MV-4-11 (cell line): Measurements from ENCODE around the gene C1QTNF9B.

Source experiments
- DNase-seq: peaks from one replicate; lab custom pipeline; 2025; lab: John Stamatoyannopoulos, UW

Gene C1QTNF9B

DNA sequence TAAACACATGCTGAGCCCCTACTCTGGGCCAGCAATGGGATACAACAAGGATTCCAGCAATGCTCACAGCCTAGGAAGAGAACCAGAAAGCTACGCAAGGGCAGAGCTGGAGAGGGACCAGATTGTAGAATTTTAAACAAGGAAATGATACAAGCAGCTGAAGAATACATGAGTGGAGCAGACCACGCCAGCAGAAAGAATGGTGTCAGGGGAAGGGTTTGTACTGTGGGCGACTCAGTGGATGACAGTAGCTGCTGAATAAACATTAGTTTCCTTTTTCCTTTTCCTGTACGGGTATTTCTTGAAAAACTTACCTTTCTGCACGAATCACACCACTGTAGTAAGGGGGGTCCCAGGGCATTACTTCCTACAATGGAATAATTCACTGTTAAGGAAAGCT, 38.8 kb downstream of the C1QTNF9B start:
- no peak for DNase-seq

DNA sequence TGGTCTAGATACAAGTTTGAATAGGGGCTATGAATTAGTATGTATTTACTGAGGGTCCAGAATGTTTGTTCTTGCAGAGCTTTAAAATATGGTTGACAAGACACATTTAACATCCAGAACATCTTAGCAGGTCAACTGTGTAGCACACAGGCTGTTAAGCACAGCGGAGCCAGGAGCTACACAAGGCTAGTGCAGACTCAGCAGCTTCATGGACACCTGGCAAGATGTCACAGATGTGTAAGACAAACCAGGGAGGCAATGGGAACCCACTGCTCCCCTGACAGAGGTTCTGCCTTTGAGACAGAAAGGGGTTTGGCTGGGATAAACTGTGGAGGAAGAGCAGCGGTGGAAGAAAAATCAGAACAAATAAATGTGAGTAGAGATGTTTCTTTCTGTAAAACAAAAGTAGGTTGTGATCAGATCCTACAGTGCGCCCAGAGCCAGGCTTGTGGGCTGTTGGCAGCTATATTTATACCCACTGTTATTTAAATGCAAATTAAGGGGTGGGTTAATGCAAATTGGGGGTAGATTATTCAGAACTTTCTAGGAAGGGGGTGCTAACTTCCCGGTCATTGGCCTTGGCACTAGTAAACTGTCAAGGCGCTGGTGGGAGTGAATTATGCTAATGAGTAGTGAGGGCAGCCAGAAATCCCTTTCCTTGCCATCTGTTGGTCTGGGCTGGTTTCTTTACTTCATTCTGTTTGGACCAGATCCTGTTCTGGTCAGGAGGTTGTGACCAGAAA, 41.1 kb downstream of the C1QTNF9B start:
- no peak for DNase-seq

DNA sequence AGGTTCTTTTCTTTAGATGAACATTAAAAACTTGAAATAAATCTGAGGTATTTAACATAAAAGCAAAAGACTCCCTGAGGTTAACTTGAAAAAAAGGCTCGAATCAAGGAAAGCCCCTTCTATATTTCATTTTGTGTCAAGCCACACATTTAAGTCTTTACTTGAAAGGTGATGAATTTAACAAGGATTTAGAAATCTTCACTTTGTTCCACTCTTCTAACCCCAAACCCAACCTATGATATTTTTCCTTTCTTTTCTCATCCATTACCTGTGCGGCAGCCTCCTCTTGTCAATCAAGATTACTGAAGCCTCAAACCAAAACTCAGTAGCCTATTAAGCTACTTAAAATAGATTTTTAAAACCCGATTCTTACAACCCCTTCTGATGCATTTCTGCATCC, 41.9 kb downstream of the C1QTNF9B start:
- no peak for DNase-seq

DNA sequence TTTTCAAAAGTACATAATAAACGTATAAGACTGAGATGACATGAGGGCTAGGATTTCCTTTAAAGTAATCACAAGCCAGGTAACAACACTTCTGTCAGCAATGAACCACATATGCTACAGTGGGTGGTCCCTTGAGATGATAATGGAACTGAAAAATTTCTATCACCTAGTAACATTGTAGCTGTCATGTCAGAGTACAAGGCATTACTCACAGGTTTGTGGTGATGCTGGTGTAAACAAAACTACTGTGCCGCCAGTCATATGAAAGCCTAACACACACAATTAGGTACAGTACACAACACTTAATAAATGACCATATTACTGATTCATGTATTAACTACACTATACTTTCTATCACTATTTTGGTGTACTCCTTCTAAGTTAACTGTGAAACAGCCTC, 45.0 kb downstream of the C1QTNF9B start:
- no peak for DNase-seq

DNA sequence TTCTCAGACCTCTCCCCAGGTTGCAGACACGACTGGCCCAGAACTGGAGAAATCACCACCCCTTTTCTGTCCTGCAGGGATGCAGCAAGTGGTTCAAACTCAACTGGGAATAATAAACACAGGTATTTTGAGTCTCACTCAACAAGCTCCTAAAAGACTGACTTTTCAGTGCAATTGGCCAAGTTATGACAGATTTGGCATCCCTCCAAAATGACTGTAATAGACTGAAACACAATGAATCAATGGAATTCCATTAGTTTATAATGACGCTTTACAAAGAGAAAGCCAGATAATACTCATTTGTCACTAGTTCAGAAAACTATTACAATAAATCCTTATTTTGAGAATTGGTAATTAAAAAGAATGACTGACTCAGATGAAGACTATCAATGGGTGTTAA, 46.2 kb downstream of the C1QTNF9B start:
- no peak for DNase-seq

DNA sequence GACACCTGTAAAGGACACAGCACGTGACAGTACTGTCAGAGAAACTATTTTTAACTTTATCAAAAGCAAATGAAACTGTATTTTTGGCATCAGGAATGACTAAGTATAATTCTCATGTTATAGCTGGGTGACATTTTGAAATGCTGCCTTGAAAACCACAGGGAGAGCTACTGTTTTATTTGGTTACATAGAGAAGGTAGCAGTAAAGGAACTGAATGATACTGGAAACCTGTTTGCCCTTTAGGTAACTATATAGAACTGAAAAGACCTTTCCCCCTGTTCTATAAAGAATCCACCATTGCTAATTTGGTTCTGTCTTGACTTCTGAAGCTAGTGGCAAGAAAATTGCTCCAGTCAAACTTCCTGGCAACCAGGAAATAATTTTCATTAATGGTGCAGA, 47.2 kb downstream of the C1QTNF9B start:
- no peak for DNase-seq

DNA sequence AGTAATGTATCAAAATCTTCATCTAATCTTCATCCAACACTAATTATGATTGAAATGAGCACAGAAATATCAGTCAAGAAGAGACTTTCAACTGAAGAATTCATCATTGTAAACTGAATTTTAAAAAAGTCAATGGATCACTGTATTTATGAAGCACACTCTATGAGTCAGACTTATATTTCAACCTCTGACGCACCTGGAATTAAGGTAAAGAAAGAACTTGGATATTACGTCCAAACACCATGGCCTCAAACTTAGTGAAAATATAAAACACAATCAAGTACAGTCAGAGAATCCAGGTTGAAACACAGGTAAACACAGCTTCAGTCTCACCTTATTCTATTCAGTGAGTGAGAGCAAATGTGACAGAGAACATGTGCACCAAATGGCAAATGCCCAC, 47.6 kb downstream of the C1QTNF9B start:
- DNase-seq = no peak

DNA sequence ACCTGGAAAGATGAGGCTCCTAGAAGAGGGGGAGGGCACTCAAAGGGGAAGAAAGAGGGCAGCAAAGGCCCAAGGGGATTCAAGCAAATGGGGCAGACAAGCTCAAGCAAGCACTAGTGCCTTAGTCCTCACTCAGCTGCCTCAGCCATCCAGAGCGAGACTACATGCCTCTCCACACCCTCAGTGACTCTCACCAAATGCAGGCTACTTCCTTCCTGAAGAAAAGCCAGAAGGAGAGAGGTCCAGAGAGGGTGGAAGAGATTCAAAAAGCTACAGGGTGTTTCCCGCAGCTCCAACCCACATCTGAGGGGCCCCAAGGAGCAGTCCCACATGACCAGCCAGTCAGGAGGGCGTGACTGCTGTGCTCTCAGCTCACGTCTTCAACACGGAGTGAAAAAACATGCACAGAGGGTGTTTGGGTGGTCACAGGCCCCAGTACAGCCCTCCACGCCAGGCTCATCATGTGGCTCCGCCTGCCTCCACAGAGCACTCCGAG, 48.6 kb downstream of the C1QTNF9B start:
- DNase-seq = no peak

DNA sequence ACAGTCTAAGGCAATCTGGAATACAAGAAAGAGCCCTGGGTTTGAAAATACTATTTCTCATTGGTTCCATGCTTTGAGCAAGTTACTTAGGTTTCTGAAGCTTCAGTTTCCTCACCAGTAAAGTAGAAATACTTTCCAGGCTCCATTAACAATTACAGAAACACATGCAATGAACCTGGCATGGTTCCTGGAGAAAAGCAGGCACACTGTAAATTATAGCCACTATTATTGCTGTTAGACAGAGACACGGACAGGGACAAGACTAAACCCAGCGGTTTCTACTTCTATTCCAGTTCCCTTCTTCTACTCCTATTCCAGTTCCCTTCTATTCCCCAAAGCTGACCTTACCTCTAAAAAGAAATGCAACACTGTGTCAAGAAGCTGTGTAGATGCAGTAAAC, 49.3 kb downstream of the C1QTNF9B start:
- no peak for DNase-seq

- DNase-seq = no peak
Measured at GRCh38 chr13:23847497-23847896, 49.8 kb downstream of the C1QTNF9B start.

DNA sequence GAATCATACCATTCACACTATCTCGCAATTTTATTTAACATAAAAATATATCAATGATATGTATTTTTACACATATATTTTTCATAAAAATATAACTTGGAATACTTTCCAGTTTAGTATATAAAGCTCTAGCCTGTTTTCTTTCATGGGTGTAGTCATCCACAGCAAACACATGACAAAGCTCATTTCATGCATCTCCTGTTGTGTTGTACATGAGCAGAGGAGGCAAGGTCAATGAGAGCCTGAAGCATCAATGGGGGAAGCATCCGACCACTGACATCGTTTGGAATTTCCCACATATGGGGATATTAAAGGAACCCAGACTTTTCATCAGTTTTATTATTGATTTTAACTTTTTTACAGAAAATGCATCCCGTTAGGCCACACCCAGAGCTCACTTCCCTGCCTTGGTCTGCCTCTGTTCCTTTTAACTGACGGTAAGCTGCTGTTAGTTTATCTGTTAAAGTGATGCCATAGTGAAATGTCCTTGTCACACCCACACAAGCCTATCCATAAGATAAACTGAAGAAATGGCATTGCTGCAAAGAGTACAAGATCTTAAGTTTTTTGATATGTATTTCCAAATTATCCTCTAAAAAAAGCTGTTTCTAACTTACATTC, 52.1 kb downstream of the C1QTNF9B start:
- DNase-seq = no peak

DNA sequence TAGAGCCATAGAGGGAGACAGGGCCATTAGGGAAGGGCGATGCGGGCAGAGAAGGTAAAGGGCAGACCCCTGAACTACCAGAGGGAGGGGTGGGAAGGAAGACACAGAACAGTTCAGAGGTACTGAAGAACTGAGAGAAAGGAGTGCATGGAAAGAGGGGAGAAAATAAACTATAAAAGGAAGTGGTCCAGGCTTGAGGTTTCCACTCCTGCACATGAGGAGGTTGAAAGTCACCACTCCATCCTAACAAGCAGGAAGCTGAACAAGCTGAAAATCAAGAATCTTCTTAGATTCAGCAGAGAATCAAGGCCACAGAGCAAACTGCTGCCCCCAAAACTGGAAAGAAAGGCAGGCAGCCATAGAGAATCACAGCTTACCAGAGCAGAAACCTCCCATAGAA, 53.2 kb downstream of the C1QTNF9B start:
- DNase-seq = peak; percentile 5

DNA sequence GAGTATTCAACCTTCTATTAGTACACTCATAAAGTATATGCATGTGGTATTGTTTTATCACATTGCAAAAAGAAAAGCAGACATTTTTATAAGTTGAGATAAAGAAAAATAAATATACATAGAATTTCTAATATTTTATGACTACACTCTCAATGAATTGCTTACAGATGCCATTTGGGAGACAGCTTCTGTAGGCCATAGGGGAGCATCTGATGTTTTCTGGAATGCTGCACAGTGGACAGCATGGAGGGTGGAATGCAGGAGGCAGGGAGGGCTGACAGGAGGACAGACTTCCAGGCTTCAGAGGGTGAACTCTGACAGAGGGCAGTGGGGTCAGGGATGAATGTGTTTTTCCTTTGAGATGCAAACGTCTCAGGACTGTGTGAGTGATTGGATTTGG, 53.9 kb downstream of the C1QTNF9B start:
- DNase-seq = no peak

DNA sequence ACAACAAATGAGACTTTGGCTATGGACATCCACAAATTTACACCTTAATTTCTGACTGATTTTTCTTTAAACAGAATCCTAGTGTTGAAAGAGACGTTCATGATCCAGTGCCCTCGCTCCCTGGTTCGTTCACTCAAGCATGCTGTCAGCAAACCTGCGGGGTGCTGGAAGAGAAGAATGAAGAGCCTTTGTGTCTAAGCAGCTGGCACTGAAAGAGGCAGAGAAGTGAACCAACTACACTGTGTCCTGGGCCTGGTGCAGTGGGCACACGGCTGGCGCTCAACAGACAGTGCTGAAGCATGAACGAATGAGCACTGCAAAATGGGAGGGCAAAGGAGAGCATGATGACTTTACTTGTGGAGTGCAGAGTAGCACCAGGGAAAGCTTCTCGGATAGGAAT, 54.9 kb downstream of the C1QTNF9B start:
- no peak for DNase-seq
